Stimulated activated CD8-positive, alpha-beta memory T cell treated with anti-CD3 and anti-CD28 coated beads, Interleukin-15, amount 100 ng/mL, for 24 hours (primary cell): ENCODE data around the gene MGAT5B.

Source experiments
- DNase-seq: peaks from one replicate; pipeline ENCODE4 v3.0.0-alpha.2; 2020; ENCODE audit warnings: low read depth

MGAT5B gene

DNA sequence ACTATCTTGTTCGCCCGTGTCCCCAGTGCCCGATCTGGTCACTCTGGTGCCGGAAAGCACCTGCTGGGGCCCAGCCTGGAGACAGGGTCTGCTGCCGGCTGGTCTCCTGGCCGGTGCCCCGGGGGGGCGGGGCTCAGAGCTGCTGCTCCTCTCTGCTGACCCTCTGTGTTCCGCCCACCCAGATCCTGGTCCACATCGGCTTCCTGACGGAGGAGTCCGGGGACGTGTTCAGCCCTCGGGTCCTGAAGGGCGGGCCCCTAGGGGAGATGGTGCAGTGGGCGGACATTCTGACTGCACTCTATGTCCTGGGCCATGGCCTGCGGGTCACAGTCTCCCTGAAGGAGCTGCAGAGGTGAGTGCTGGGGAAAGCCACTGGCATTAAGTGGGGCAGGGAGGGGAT, 37.6 kb downstream of the MGAT5B start:
- DNase-seq = no peak

DNA sequence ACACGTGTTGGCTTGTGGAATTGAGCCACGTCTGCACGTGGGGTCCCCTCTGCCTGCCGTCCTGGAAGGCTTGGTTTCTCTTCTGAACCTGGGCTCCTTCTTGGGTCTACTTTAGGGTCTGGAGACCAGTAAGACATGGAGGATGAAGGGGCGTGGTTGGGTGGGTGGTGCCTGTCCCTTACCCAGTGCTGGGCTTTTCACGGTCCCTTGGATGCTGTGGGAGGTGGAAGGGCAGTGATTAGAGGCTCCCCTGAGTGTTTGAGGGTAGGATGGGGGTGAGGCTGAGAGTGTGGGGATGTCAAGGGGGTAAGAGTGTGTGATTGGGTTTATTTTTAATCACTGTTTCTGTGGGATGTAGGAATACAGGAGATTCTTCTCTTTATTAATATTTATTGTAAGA, 38.3 kb downstream of the MGAT5B start:
- DNase-seq = no peak

DNA sequence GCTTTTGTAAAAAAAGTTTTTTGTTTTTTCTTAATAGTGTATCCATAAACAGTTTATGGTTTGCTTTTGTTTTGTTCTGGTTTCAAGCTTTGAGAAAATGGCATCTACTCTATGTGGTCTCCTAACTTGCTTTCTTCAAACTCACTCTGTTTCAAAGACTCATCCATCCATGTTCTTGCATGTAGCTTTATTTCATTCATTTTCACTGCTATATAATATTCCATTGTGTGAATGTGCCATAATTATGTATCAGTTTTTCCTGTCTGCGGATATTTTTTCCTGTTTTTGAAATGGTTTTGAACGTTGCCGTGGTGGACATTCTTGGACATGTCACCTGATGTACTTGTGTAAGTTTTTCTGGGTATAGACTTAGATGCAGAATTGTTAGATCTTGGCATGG, 39.1 kb downstream of the MGAT5B start:
- DNase-seq = no peak

DNA sequence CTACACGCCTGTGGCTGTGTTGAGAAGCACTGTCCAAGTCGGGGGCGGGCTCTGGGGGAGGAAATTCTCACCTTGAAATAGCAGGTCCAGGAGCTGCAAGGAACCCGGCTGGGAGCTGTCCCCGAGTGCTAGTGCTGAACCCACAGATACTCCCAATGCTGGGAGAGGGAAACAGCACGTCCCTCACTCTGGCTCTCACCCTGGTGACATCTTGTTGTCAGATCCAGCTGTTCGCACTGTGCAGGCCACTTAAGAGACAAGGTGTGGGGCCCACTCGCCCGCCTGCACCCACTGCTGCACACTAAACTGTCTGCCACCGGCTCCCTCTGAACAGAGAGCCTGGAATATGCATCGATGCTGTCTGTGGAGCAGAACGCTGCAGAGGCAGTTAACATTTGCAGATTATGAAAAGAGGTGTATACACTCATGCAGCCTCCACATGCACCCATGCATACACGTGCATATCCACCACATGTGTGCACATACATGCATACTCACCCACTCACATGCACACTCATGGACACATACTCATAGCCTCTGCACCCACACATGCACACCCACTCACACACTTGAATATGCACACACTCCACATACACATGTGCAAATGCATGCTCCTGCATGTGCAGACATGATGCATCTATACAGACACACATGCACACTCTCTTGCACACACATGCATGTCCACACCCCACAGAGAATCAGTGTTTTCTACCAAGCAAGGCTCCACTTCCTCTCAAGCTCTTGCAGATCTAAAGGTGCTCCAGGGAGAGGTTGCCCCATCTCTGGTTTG, 42.0 kb downstream of the MGAT5B start:
- no peak for DNase-seq

DNA sequence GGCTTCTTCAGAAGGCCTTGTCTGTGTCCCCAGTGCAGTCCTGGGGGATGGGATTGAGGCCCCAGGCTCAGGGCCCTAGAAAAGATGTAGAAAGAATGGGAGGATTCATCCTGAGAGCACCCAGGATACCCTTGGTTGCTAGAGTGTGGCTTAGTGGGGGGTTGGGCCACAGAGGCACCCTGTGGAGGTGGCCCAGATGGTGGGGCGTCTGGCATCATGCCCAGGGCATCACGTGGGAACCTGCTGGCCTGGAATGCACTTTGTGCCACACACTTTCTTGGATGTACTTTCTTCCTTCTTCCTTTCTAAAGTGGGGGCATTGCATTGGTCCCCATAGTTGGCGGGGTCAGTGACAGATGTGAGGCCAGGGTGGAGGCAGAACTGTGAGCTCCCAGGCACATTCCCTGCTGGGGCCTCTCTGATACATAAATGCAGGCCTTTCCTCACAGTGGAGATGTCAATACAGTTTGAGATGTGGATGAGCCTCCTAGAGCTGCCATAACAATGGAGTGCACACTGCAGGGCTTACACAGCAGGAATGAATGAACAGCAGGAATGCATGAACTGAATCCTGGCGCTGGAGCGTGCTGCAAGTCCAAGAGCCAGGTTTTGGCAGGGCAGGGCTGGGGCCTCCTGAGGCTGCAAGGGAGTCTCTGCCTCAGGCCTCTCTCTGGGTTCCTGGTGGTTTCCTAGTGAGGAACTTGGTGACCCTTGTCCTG, 43.3 kb downstream of the MGAT5B start:
- DNase-seq = no peak

DNA sequence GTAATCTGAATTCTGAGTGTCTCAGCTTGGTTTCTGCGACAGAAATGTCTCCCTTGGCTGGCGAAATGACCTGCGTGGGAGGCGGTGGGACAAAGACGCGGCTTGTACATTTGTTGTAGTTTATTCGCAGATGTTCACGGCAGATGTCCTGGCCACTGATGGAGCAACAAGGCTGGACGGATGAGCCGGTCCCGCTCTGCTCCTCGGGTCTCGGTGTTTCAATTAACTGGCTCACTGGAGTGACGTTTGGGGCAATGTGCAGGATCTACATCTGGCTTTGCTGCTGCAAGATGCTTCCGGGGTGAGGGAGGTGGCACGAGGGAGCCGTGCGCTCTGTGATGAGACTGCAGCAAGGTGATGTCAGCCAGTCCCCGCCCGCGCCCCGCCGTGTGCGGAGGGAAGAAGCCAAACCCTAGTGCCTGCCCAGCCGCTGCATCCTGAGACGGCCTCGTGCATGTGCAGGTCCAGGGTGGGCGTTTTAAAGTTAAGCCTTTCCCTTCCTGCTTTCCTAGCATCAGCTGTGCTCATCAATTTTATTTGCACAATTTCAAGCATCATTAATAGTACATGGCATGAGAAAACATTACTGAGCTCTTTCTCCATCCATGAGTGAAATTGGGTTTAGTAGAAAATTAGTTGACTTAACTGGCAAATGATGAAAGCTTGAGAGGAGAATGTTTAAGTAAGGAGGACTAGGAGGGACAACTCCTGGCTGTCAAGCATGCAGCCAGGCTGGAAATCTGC, 44.4 kb downstream of the MGAT5B start:
- DNase-seq = no peak

DNA sequence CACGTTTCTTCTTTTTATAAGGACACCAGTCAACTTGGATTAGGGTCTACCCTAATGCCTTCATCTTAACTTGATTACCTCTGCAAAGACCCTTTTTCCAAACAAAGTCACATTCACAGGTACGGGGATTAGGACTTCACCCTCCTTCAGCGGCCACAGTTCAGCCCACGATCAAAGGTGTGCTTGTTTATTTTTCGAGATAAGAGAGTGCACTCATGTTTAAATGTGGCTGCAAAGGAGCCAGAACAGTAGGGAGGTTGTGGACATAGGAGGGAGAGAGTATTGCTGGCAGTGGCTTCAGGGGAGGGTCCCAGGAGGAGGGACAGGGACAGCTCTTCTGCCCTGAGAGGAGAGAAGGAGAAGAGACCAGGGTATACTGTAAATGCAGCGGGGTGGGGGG, 46.7 kb downstream of the MGAT5B start:
- no peak for DNase-seq

DNA sequence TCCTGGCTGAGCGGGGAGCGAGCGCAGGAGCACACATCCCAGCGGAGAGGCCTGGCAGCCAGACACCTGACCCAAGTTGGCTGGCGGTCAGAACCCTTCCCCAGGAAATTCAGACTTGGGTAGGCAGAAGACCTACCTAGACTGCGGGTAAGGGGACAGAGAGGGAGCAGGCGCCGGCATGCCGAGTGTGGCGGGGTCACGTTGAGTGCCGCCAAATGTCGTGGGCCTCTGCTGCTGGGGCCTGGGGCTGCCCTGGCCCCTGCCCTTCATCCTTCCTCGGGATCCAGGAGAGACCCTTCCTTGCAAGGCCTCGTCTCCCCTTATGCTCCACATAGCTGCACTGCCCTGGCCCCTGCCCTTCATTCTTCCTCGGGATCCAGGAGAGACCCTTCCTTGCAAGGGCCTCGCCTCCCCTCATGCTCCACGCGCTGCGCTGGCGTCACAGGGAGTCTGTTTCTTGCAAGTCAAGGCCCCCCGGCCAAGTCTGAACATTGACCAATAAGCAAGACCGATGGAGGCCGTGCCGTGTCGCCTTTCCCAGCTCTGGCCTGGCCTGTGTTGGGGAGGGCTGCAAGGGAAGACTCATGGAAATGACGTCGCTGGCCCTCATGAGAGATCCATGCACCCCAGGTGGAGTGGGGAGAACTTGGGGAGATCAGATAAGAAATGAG, 47.8 kb downstream of the MGAT5B start:
- no peak for DNase-seq

DNA sequence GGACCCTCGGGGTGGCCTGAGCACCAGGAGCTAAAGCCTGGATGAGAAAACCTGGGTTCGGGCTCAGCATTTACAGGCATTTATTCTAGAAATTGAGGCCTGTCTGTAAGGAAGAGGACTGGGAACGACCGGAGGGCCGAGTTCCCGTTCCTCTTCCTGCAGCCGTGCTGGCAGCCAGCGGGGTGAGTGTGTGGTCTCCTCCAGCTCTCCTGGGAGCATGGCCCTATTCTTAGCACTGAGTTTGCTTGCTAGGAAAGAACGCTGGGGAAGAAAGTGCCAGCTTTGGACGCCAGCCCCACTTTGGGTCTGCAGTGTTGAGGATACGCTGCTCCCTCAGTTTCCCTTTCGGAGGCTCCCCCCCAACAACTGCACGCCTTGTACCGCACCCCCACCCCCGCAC, 49.6 kb downstream of the MGAT5B start:
- DNase-seq = no peak

DNA sequence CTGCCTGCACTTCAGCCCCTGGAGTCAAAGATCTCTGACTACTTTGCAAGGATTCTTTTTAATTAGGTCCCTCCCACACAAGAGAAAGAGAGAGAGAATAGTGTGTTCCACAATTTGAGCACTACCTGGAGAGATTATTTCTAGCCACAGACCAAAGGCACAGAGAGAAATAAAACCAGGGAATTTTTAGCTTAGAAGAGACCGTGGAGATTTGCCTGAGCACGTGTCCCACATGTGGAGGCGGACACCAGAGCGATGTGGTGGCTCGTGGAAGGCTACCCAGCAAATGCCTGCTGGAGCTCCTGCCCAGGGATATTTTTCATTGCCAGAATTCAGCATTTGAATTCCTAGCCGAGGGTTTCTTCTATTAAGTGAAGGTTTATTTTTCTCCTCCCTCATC, 50.6 kb downstream of the MGAT5B start:
- no peak for DNase-seq

DNA sequence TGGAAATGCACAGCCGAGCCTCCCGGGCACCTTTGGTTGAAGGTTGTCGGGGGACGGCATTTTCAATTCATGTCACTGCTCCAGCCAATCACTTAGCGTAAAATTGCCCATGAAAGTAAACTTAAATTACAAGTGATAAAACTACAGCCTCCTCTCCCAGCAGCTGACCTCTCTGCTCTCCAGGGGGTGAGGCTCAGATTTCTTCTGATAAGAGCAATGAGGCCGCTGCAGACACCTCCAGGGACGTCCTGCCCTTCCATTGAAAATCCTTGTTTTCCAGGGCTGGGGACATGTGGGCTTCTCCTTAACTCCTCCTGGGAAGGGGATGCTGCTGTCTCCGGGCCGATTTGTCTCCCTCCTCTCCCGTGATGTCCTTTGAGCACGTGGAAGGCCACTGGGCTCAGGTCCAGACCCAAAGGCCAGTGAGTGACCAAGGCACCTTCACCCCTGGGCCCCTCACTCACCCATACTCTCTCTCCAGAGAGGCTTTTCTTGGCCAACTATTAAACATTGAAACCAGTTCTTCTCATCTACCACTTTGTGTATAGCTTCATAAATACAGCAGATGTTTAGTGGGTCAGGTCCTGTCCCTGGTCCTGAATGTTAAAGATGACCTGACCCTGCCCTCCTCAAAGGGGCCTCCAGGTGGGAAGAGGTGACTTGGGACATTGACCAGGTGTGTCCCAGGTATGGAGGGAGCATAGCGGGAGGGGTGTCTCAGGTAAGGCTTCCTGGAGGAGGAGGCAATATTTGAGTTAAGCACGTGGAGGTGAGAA, 52.3 kb downstream of the MGAT5B start:
- DNase-seq = no peak

DNA sequence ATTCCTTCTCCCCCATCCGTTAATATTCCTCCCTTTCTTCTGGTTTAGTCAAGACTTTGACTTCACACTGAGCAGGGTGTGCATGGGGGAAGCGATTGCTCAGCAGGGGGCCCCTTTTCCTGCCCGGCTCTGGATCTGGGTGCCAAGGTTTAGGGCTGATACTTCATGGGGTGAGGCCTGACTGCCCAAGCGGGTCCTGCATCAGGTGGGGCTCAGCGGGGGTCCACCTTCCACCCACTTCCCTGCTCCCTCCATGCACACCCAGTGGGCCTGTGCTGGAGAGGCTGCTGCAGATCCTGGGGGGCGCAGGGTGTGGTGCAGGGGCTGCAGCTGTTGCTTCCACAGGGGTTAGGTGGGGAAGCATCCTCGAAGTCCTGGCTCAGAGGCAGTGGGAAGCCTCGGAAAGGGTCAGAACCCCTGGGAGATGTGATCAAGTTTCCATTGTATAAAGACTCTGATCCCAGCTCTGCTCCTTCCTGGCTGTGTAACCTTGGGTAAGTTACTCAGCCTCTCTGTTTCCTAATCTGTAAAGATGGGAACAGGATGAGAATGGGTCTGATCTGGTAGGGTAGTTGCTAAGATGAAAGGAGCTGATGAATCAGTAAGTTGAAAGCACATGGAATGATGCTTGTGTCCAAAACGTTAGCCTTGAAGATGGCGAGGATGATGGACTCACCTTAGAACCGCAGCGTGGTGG, 53.3 kb downstream of the MGAT5B start:
- DNase-seq = no peak

DNA sequence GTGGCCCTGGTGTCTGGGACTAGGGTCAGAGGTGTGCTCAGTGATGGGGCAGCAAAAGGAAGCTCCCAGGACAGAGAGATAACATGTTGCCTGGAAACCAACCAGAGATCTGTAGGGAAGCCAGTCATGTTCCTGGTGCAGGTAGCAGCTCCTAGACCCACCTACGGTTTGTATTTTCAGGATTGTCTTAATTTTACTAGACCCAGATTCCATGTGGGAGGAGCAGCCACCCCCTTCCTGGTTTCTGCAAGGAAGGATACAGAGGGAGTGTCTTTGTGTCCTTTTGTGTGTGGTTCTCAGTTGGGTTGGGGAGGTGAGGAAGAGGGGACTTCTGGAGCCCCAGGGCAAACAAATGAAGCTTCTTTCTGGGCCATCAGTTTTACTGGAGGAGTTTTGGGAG, 53.9 kb downstream of the MGAT5B start:
- DNase-seq = no peak

DNA sequence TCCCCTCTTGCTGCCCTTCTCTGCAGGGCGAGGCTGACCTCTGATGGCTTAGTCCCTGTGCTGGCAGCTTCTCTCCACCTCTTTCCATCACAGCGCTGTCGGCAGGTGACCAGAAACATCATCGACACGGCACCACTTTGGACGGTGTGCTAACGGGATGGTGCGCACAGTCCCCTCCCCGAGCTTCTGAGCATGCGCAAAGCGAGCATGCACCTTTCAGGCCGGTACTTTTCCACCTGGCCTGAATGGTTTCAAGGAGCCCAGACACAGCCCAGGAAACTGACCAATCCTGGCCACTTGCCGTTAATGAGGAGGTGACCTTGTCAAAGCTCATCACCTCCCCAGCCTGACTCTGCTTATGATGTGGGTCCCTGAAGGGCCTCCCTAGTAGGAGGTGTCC, 54.8 kb downstream of the MGAT5B start:
- DNase-seq = no peak

DNA sequence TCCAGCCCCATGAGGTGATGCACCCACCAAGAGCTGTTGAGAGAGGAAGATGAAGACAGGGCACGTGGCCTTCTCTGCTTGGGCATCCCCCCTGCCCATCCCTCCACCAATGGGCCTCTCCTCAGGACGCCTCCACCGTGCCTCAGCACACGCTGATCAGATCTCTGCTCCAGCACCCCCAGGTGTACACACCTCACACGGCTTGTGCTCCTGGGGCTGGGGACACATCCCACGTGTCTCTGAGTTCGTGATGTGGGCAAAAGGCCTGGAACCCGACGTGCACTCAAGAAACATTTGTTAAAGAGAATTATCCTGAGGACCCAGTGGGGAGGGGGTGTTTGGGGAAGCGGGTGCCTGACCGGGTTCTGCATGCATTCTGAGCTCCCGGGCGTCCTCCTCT, 55.3 kb downstream of the MGAT5B start:
- DNase-seq = no peak

DNA sequence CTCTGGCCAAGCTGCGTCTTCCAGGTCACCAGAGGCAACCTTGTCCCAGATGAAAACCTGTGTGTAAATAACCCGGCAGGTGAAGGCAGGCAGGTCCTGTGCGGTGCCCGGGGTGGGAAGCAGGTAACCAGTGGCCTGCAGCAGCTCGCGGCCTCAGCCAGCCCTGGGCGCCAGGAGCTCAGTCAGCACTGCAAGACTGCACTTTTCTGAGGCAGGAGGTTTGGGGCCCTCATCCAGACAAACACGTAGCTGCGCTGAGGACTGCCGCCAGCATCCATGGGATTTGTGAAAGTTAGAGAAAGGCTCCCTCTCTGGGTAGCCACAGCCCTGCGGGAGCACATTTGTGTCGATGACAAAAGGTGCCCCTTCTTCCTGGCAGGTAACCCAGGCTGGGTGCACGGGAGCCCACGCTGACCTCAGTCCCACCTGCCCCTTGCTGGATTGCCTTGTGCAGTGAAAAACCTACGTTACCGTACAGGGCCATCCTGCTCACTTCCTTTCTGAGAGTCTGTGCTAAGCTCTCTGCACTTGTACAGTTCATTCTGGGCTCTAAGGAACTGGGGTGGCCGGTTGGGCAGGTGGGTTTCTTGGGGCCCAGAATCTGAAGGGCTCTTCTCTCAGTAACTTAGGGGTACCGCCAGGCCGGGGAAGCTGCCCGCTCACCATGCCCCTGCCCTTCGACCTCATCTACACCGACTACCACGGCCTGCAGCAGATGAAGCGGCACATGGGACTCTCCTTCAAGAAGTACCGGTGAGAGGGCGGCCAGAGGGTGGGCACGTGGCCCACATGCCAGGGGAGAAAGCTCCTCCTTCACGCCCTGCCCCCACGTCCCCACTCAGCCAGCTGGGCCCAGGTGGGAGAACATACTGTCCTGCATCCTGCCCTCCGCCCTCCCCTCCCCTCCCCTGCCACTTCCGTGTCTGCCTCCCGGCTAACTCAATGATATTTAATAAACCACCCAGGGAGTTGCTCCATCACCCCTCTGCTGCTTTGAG, 56.4 kb downstream of the MGAT5B start:
- no peak for DNase-seq

DNA sequence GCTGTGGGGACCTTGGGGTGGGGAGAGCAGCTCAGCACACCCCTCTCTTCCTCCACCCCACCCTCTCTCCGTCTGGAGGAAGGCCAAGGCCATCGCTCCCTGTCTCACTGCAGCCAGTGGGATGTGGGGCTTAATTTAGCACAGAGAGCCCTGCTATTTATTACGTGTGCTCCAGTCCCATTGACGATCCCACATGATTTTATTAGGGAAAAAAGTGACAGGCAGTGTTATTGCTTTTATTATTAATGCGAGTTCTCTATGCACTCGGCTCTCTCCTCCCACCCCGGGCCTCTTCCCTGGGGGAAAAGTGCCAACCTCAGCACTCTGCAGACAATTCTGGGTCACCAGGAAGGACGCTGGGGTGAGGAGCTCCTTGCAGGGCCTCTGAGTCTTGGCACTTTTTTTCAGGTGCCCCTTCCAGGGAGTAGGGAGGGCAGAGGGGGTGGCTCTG, 57.3 kb downstream of the MGAT5B start:
- no peak for DNase-seq

DNA sequence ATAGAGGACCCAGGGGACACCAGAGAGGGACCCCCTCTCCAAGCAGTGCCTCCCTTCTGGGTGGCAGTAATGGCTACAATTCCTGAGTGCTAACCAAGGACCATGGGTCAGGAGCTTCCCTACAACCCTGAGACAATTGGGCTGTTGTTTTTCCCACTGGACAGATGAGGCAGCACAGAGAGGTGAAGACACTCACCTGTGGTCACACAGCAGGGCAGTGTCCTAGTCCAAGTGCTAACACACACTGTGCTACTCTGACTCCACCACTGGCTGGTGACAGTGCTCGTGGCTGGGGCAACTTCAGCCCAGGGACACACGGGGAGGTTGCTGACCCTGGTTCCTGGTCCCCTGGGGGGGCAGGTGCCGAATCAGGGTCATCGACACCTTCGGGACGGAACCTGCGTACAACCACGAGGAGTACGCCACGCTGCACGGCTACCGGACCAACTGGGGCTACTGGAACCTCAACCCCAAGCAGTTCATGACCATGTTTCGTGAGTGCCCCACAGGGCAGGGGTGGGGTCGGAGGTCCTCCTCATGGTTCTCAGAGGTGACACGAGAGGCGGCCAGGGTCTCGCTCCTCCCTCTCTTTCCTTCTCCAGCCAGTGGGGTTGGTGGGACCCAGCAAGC, 58.1 kb downstream of the MGAT5B start:
- no peak for DNase-seq

DNA sequence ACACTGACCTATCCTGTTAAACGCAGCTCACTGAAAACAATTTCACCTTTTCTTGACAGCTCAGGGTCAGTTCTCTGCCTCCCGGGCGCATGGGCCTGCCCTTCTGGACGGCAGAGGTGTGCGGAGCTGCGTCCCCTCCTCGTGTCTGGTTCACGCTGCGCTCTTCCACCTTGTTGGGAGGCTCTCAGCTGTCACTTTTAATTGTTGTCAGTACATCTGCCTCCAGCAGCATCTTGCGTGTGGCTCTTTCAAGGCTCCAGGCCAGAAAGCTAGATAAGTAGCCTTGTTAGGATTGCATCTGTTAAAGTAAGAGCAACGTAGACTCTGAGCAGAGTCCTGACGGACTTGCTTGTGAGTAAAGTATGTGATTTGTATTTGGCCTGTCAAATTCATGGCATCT, 59.4 kb downstream of the MGAT5B start:
- DNase-seq = no peak
